ENCODE data around the gene NACC2.

The NACC2 gene

DNA sequence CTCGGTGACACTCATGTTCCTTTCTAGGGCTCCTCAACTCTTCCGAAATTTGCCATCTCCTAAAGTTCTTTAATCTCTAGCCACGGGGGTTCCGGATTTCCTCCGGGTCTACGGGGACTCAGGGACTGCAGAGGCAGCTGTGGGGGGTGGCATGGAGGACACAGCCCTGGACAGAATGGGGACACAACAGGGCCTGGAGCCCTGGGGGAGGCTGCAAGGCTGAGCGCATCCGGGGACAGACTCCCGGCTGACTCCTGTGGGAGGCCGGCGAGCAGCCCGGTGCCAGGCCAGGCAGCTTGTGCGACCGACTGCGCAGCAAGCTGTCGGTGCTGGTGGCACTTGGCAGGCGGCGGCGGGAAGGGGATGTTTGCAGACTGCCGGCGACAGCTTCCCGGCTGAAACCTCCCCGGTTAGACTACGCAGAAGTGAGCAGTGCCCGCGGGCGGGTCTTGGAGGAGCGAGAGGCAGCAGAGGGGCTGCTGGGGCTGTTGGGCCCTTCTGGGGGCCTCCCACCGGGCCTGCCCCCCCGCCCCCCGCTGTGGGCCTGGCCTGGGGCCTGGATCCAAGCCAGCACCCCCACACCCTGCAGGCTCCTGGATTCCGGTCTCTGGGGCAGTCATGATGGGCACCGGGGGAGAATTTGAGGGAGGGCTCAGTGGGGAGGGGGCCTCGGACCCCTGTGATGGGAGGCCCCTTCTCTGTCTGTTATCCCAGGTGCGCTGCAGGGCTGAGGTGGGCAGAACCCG lies 105.2 kb downstream of the NACC2 start:
- no peak for FAIRE-seq

DNA sequence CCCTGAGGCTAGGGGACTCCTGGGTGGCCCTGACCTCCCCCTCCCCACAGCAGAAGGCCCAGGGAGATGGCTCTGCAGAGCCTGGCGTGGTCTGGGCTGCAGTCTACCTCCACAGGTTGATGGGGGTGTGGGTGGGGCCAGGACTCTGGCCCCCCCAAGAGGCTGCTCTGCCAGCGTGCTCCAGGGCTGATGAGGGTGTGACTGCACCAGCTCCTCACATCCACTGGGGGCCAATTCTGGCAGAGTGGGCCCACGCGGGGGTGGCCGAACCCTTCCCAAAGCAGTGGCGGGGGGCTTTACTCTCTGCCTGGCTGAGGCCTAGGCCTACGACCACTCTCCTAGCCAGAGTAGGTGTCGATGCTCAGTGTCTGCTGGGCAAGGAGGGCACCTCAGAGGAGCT lies 105.9 kb downstream of the NACC2 start:
- FAIRE-seq = no peak

DNA sequence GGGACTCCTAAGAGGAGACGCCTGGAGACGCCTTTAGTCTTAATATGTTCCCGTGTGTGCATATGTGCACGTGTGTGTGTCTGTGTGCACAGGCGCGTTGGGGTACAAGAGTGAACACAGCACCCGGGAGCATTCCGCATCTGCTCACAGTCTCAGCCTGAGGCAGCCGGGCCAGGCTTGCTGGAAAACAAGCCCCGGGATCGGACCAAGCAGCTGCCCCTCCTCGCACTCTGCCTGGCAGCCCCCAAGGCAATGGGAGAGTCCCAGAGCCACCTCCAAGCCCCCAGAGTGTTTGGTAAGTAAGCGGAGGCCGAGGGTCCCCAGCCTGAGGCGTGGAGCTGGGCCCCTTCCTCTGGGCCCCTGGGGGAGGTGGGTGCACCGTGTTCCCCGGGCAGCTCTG lies 106.6 kb downstream of the NACC2 start:
- FAIRE-seq = no peak

DNA sequence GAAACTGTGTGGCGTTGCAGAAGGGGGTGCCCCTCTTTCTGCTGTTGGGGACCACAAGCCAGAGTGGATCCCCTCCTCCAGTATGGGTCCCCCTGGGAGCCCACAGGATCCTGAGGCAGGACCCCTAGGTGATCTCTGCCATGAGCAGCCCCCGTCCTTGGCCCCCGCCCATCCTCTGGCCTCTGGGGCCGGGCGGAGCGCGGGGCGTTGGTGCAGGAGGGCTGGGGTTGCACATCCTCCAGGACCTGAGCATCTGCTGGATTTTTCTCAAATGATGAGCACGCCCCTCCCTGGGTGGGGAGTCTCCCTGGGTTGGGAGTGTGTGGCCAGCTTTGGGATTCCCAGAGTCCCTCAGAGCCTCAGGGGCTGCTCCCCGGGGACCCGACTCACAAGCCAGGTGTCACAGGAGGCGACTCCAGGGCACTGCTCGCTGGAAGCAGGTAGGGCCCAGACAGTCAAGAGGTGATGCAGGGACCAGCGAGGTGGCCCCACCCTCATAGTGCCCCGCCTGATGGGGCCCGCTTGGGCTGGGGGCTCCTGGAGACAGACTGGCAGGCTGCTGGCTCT lies 107.2 kb downstream of the NACC2 start:
- FAIRE-seq = no peak

DNA sequence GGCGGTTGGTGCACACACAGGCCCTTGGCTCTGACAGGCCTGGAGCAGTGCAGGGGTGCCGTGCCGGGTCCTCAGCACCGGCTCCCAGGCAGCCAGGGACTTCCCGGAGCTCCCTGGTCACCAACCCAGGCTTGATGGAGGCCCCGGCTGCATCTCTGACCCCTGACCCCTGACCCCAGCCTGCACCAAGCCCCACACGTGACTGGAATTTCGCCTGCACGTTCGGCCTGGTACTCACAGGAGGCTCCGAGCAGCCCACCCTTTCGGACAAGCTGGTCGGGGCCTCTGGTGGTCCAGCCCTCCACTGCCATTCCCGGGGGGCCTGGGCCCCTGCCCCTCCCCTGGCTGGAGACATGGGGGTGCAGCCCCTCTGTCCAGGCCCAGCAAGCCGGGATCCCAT lies 108.5 kb downstream of the NACC2 start:
- no peak for FAIRE-seq

DNA sequence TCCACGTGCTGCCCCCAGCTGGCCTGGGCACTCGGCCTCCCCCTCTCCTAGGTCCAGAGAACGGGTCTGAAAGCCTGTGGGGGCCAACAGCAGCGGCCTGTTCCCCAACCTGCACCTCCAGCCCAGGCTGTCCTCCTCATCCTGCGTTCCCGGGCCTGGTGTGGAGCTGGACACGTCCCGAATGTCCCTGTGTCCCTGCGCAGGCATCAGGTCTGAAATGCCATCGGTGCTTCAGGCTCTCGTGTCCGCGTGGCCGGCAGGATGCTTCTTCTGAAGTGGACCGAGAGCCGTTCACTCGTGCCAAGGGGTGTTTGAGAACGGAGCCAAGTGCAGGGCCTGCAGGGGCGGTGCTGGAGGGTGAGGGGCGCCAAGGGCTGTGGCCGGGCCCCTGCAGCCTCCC lies 109.2 kb downstream of the NACC2 start:
- FAIRE-seq = no peak

DNA sequence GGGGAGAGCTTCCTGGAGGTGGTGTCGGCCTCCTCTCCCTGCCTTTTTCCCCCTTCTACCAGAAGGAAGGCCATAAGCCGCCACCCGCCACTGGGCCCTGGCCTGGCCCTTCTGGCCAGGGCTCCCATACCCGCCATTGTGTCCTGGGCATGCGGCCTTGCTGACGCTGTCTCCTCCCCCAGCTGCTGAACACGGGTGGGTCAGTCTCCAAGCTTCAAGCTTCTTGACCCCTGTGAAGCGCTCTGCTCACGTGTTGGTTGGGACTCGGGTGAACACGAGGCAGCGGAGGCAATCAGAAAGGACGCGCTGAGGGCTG lies 109.7 kb downstream of the NACC2 start:
- no peak for FAIRE-seq

DNA sequence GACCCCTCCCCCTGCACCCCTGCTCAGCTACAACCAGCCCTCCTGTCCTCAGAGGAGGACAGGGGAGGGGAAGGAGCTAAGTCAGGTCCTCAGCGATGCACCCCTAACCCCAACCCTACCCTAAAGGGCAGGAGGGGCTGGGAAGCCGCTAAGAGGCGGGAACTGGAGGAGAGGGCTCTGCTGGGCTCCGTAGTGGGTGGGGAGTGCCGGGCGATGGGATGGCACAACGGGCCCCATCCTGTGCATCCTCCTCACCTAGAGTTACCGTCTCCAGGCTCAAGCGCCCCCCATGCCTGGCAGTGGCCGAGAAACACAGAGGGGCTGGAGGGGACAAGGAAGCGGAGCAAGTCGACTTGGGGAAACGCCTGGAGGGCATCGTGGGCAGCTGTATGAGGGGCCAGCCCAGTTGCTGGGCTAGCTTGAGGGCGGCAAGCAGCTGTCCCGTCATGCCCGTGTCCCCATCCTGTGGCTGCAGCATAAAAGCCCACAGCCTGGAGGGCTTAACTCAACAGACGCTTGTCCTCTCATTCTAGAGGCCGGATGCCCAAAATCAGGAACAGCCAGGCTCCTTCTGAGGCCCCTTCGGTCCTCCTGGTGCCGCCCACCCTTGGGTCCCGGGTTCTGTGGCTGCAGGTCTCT lies 110.9 kb downstream of the NACC2 start:
- no peak for FAIRE-seq

DNA sequence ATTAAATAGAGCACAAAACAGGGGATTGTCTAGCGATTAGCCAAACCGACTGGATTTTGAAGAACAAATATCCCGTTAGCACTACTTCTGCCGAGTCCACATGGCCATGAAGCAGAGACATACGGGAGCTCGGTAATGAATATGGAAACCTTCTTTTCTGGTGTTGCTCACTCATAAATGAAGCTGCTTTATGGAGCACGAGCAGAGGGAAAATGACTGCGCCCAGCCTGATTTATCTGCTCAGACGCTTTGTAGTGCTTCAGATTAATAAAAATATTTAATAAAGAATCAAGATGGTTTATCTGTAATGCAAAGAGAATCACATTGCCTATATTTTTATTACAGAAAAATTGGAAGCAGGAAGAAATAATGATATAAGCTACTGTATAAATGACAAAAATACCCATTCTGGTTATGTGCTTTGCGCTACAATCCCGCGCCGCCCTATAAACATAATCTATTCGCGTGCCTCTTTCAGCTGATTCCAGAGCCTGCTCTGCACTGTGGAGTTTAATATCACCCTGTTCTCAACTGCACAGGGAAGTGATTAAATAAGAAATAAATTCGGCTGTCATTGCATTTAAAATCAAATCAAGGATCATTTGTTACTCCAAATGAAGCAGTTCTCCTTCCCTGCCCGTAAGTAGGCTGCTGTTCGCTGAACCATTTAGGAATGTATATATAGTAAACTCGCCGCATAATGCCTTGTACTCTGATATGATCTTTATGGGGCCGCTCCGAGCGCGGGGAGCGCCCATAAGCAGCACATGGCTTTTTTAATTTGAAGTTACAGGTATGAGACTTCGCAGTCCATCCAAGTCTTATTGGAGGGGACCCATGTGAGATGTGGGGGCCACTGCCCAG lies 111.6 kb downstream of the NACC2 start:
- no peak for FAIRE-seq

DNA sequence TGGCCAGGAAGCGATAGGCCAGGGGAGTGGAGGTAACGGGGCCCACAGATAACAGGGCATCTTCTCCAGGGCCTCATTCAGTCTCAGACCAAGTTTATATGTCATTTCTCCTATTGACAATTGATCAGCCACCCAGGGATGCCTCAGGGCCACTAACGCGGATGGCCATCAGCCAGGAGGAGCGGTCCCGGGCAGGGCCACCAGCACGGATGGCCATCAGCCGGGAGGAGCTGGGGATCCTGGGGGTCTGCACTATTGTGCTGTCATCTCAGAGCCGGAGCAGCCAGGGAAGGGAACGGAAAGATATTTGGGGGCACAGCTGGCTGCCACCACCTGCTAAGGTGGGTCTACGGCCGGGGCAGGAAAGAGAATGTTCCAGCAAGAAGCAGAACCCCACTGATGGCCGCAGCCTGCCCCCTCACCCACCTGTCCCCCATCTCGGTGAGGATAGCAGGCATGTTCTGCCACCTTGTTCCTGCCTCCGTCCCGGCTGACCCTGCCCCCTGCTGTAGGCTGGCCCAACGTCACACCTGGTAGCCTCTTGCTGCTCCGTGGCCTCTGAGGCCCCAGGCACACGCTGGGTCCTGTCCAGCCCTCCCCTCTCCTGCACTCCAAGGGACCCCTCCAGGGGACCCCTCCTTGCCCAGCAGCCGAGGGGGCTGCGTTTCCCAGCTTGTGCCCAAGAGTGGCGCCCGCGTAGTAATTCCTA lies 112.4 kb downstream of the NACC2 start:
- no peak for FAIRE-seq

DNA sequence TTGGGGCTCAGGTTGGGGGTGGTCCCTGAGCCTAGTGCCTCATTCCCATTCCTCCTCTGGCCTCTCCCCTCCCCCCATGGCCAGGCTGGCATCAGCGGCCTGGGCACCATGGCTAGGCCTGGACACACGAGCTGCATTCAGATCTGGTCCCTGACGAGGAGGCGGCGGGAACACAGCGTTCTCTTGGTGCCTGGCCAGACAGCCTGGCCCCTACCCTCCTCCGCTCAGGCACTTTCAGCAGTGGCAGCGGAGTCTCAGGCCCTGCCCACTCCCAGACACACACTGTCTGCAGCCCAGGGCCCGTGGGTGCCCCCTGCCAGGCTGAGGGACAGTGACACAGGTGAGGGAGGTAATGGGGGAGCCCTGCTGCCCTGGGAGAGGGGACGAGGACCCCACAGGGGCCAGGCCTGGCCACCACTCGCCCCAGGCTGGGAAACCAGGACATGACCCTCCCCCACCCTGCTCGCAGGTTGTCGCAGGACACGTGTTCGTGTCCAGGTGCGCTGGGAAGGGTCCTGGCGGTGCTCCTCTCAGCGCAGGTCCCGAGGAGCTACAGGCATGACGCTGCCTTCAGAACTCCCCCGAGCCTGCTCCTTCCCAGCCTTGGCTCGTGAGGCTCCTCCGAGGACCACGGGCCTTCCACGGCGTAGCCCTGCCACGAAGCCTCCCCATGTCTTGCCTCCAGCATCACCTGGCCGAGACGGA lies 114.0 kb downstream of the NACC2 start:
- no peak for FAIRE-seq

DNA sequence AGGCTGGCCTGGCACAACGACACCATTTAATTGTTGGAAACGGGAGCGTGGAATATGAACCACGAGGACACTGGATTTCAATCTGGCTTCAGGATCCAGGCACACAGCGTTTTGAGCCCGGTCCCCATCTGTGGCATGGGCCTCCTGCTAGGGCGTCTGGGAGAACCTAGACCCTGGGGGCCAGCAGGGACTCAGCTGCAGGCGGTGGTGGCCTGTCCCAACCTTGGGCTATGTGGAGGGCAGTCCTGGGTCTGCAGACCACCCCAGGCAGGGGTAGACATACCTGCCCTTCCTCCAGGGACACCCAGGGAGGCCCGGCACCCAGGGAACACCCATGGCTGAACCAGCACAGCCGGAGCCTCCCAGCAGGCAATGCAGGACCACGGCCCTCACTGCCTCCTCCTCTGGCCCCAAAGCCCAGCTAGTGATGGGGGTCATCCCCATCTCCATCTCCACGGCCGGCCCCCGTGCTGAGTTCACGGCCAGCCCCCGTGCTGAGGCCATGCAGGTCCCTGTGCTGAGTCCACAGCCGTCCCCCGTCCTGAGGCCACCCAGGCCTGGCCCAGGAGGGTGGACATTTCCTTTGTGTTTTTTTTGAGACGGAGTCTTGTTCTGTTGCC lies 115.4 kb downstream of the NACC2 start:
- FAIRE-seq = no peak

DNA sequence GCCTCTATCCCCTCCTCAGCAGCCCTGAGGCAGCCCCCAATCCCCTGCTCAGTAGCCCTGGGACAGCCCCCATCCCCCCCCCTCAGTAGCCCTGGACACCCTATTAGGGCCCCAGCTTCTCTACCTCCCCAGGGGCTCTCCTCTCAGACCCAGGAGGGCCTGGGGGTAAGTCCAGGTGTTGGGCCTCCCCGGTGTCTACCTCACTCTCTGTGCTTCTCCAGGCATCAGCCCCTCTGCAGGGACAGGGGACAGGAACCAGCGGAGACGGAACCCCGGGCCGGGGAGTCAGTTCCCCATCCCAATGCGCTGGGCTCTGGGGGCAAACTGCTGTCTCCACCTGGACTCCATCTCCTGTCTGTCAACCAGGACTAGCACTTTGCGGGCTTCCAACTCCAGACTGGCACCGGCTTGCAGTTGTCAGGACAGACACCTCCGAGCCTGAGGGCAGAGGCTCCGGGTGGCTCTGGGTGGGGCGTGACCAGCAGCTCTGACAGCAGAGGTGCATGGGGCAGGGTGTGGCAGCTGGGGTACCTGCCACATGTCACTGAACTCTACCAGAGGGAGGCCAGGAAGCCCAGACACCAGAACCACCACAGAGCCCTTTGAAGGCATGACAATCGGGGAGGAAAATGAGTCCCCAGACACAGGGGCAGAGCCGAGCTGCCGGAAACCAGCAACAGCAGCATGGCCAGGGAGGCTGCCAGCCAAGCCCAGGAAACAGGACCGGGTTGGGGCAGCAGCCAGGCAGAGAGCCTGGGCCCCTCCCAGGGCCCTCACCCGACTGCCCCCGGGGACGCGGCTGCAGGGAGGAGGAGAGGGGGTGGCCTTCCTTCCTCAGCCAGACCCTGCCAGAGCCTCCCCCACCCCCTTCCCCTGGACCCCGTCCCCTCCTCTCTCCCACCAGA lies 116.2 kb downstream of the NACC2 start:
- no peak for FAIRE-seq

DNA sequence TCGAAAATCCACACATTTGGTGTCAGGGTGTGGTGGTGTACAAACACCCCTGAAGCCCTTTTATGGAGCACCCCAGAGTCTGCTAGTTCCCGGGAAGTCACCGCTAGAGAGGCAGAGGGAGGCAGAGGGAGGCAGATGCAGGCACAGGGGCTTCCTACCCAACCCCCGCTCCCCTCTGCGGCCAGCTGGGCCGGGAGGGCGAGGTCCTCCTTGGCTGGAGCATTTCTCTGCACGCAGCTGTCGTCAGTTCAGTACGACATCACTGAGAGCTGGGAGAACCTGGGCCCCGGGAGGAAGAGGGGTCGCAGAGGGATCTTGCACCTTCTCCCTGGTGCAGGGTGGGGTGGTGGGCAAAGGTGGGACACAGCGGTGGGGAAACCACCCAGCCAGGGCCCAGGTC lies 118.1 kb downstream of the NACC2 start:
- FAIRE-seq = no peak

DNA sequence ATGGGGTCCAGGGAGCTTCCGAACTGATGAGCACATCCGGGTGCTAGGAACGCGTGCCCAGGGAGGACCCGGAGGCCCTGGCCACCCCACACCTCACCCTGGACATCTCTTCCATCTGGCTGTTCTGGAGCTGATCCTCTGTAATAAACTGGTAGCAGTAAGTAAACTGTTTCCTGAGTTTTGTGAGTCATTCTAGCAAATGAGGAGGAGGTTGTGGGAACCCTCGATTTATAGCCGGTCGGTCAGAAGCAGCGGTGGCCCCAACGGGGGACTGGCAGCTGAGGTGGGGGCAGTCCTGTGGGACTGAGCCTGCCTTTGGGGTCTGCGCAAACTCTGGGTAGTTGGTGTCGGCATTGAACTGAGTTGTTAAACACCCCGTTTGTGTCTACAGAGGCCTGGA lies 118.6 kb downstream of the NACC2 start:
- no peak for FAIRE-seq

DNA sequence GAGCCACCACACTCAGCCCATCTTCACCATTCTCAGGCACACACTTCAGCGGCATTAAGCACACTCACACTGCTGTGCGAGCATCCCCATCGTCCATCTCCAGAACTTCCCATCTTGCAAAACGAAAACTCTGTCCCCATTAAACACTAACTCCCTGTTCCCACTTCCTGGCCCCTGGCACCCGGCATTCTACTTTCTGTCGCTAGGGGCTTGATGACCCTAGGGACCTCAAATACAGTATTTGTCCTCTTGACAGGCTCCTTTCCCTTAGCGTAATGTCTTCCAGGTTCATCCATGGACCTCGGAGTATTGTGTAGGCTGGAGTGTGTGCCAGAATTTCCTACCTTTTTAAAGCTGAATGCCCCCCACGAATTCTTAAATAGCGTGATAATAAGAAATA lies 119.3 kb downstream of the NACC2 start:
- FAIRE-seq = no peak

DNA sequence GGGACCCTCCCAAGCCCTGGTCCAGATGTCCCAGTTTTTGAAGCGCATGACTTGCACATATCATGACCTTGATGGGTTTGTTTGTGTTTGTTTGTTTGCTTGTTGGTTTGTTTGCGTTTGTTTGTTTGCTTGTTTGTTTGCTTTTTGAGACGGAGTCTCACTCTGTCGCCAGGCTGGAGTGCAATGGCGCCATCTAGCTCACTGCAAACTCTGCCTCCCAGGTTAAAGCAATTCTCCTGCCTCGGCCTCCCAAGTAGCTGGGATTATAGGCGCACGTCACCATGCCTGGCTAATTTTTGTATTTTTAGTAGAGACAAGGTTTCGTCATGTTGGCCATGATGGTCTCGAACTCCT lies 120.9 kb downstream of the NACC2 start:
- FAIRE-seq = no peak

DNA sequence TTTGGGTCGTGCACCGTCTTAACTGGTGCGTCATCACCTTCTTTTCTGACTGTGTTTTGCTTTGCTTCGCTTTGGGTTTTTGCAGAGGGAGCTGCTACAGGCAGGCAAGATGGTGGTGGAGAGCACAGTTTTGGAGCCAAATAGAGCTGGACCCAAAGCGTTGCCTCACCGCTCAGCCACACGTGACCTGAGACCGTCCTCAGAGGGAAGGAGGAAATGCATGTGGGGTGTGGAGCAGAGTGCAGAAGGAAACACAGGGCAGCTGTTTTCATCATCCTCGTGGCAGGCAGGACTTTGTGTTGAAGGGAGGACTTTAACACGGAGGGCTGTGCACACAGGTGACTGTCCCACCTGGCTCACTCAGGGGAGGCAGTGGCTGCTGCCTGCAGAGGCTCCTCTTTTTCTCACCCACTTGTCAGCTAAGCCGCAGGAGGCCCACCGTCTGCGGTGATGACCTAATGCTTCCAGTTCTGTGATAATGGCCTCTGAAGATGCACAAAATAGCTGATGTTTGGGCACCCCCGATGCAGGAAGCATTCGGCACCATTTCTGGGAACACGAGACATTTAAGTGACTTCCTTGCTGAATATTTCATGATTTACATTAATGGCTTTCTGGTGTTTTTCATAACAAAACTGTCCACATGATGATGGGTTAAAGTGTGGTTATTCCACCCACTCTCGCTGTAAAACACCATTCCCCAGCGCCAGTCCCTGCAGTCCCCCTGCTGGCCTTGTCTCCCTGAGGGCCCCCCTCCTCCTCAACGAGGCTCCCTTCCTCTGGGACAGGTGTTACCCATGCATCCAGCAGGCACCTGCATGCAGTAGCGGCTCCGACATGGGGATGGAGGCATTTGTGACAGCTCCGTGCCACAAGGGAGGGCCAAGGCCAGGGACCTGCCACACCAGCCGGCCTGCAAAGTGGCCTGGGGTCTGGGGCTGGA lies 121.5 kb downstream of the NACC2 start:
- no peak for FAIRE-seq

DNA sequence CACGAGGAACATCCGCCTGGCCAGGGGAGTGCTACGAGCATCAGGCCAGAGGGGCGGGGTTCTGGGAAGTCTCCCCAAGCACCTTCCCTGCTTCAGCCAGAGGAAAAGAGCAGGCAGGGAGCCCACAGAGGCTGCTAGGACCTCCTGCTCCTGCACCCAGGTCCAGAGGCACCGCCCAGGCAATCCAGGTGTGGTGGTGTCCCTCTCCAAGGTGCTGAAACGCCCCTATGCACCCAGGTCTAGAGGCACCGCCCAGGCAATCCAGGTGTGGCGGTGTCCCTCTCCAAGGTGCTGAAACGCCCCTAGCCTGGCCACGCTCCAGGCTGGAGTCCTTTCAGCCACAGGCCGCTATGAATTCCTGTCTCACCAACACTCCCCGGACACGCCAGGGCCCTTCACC lies 123.2 kb downstream of the NACC2 start:
- no peak for FAIRE-seq
